Liver (tissue), 9 donors: ENCODE results near the gene TMCO1. TPM values are rescaled to one million over a fixed set of nuclear protein-coding genes. Genes with fewer than 3 reads are reported as not detected.

Experiments
- DNase-seq: peaks from one replicate; pipeline ENCODE4 v3.0.0-alpha.2; 2017; ENCODE audit warnings: low spot score
- H3K27ac ChIP-seq, 2 donors: one replicate each; pipeline ENCODE4 v1.7.0; 2013; ENCODE audit warnings: inconsistent platforms in 2 of 2, low read length in 2 of 2, control low read depth in 1 of 2, low read depth in 1 of 2, mild to moderate bottlenecking in 1 of 2
- H3K27me3 ChIP-seq, 4 donors: one replicate each; pipeline versions ENCODE4 v1.6.1 to v1.7.0; 2013; ENCODE audit warnings: low read length in 3 of 4, inconsistent platforms in 1 of 4, mild to moderate bottlenecking in 1 of 4, moderate library complexity in 1 of 4; ENCODE audit not compliant: control insufficient read depth in 4 of 4, insufficient read depth in 4 of 4
- H3K36me3 ChIP-seq, 4 donors: one replicate each; pipeline versions ENCODE4 v1.6.1 to v1.7.0; 2013; ENCODE audit warnings: low read length in 3 of 4, mild to moderate bottlenecking in 3 of 4, low read depth in 1 of 4, moderate library complexity in 1 of 4; ENCODE audit not compliant: control insufficient read depth in 4 of 4, insufficient read depth in 3 of 4
- H3K4me1 ChIP-seq, 4 donors: one replicate each; pipeline versions ENCODE4 v1.6.1 to v1.7.0; 2013; ENCODE audit warnings: low read length in 3 of 4, mild to moderate bottlenecking in 3 of 4, moderate library complexity in 1 of 4; ENCODE audit not compliant: control insufficient read depth in 4 of 4, insufficient read depth in 4 of 4
- H3K4me3 ChIP-seq, 3 donors: one replicate each; pipeline versions ENCODE4 v1.6.1 to v1.7.0; 2013; ENCODE audit warnings: low read length in 3 of 3, control low read depth in 1 of 3, low read depth in 1 of 3, mild to moderate bottlenecking in 1 of 3
- H3K9ac ChIP-seq, 2 donors: one replicate each; pipeline ENCODE4 v1.7.0; 2013; ENCODE audit warnings: low read length in 2 of 2, mild to moderate bottlenecking in 2 of 2, moderate library complexity in 2 of 2, control low read depth in 1 of 2, low read depth in 1 of 2
- H3K9me3 ChIP-seq, 4 donors: one replicate each; pipeline versions ENCODE4 v1.6.1 to v1.7.0; 2013; ENCODE audit warnings: low read length in 3 of 4; ENCODE audit not compliant: control insufficient read depth in 4 of 4
- ATF3 ChIP-seq: IDR thresholded peaks from 2 replicates; pipeline ENCODE4 v1.6.1; 2016; ENCODE audit warnings: antibody characterized with exemption
- CTCF ChIP-seq: fragments of 150-350 bp; IDR thresholded peaks from 2 replicates; pipeline ENCODE4 v1.5.1; 2017; ENCODE audit warnings: improper control_type of control experiment, low read depth, low read length; ENCODE audit not compliant: missing input control
- FOXA1 ChIP-seq: IDR thresholded peaks from 2 replicates; pipeline ENCODE4 v1.6.1; 2016; ENCODE audit warnings: antibody characterized with exemption
- FOXA2 ChIP-seq: IDR thresholded peaks from 2 replicates; pipeline ENCODE4 v1.6.1; 2016; ENCODE audit warnings: antibody characterized with exemption
- HNF4A ChIP-seq, 2 donors: conservative IDR thresholded peaks; 2 replicates each; pipeline ENCODE4 v1.6.1; 2016; ENCODE audit warnings: antibody characterized with exemption in 2 of 2, mild to moderate bottlenecking in 2 of 2
- HNF4G ChIP-seq: IDR thresholded peaks from 2 replicates; pipeline ENCODE4 v1.6.1; 2016; ENCODE audit warnings: antibody characterized with exemption
- JUND ChIP-seq, 2 donors: IDR thresholded peaks; 2 replicates each; pipeline ENCODE4 v1.6.1; 2016; ENCODE audit warnings: antibody characterized with exemption in 2 of 2
- MAX ChIP-seq: IDR thresholded peaks from 2 replicates; pipeline ENCODE4 v1.6.1; 2016; ENCODE audit warnings: antibody characterized with exemption
- NR2F2 ChIP-seq: IDR thresholded peaks from 2 replicates; pipeline ENCODE4 v1.6.1; 2016; ENCODE audit warnings: antibody characterized with exemption
- RAD21 ChIP-seq, 2 donors: IDR thresholded peaks; 2 replicates each; pipeline ENCODE4 v1.6.1; 2016; ENCODE audit warnings: antibody characterized with exemption in 2 of 2, mild to moderate bottlenecking in 2 of 2
- REST ChIP-seq: IDR thresholded peaks from 2 replicates; pipeline ENCODE4 v1.6.1; 2016; ENCODE audit warnings: antibody characterized with exemption, mild to moderate bottlenecking
- RXRA ChIP-seq, 2 donors: IDR thresholded peaks; 2 replicates each; pipeline ENCODE4 v1.6.1; 2017 to 2018; ENCODE audit warnings: antibody characterized with exemption in 2 of 2, mild to moderate bottlenecking in 1 of 2
- SP1 ChIP-seq: IDR thresholded peaks from 2 replicates; pipeline ENCODE4 v1.6.1; 2018; ENCODE audit warnings: antibody characterized with exemption, mild to moderate bottlenecking
- YY1 ChIP-seq: IDR thresholded peaks from 2 replicates; pipeline ENCODE4 v1.6.1; 2016; ENCODE audit warnings: antibody characterized with exemption, mild to moderate bottlenecking
- ZBTB33 ChIP-seq: IDR thresholded peaks from 2 replicates; pipeline ENCODE4 v1.6.1; 2016; ENCODE audit warnings: antibody characterized with exemption
- WGBS: extraction: QIAGEN DNeasy Blood & Tissue Kit; methylation state at CpG from one replicate; pipeline ENCODE4 v1.1.7; 2013; 5-methylcytosine and 5-hydroxymethylcytosine counted together
- polyA plus RNA-seq, 2 donors: library from polyadenylated mRNA; stranded (reverse) in 1 of 2; unstranded in 1 of 2; fragments of 200-250 nt in 1 of 2; fragments of >200 nt in 1 of 2; fragmentation: Nextera tagmentation in 1 of 2; extraction: Ambion mirVana in 1 of 2; gene quantifications; one replicate each; pipeline versions ENCODE4 v1.2.1 to v1.2.3, GENCODE V29; 2013 to 2015
- total RNA-seq, 2 donors: library from RNA; depleted of rRNA; stranded (reverse); fragments of >200 nt; gene quantifications; one replicate each; pipeline ENCODE4 v1.2.3, GENCODE V29; 2014
- donor health status: healthy.
- donor health status: healthy.
- donor health status: healthy.
- donor health status: healthy.
- donor health status: healthy.

TMCO1 gene
- total and polyA plus RNA-seq, 4 donors: 53.8 to 170 (median 71.2) TPM

GRCh38 chr1:165755393-165756010 lies 13.2 kb downstream of the TMCO1 start:
- H3K27me3 ChIP-seq: no peaks in the 10 kb centered on the region
- H3K27ac ChIP-seq: no peak overlapping the region
- H3K36me3 ChIP-seq: peaks cover 8 to 29% (median 26%) of the 10 kb centered on the region in 4 donors
- no peaks in the 10 kb centered on the region for H3K9me3 ChIP-seq
- H3K4me3 ChIP-seq: no peak overlapping the region
- no peaks in the 10 kb centered on the region for H3K4me1 ChIP-seq
- H3K9ac ChIP-seq: no peak overlapping the region
- TF ChIP-seq SP1 (no peak), JUND (IDR thresholded peaks at IDR 0.05) (no peak), RAD21 (IDR thresholded peaks at IDR 0.05) (no peak), NR2F2 (no peak), MAX (no peak), CTCF (no peak), RXRA (IDR thresholded peaks at IDR 0.05) (no peak), ATF3 (no peak), REST (no peak), YY1 (no peak), FOXA1 (no peak)
- DNase-seq: no peak

GRCh38 chr1:165753934-165754333 lies 14.7 kb downstream of the TMCO1 start:
- no peak for TF ChIP-seq SP1
- no peak for TF ChIP-seq FOXA2
- H3K9me3 ChIP-seq: no peaks in the 10 kb centered on the region
- peaks cover 8 to 29% (median 26%) of the 10 kb centered on the region in 4 donors for H3K36me3 ChIP-seq
- H3K4me3 ChIP-seq: no peak overlapping the region
- H3K27me3 ChIP-seq: no peaks in the 10 kb centered on the region
- DNase-seq: no peak
- H3K9ac ChIP-seq: no peak overlapping the region
- no peak overlapping the region for H3K27ac ChIP-seq
- H3K4me1 ChIP-seq: no peaks in the 10 kb centered on the region

GRCh38 chr1:165748550-165748949 lies 20.1 kb downstream of the TMCO1 start:
- TF ChIP-seq JUND (IDR thresholded peaks at IDR 0.05) (no peak), HNF4G (no peak), YY1 (no peak), HNF4A (conservative IDR thresholded peaks at IDR 0.05) (no peak), RAD21 (IDR thresholded peaks at IDR 0.05) (no peak), FOXA1 (no peak), SP1 (no peak), RXRA (IDR thresholded peaks at IDR 0.05) (no peak), ZBTB33 (no peak)
- Histone ChIP-seq H3K27ac (no peak overlapping the region), H3K27me3 (no peaks in the 10 kb centered on the region), H3K4me1 (peaks cover 6 to 12% (median 10%) of the 10 kb centered on the region in 4 donors), H3K9me3 (no peaks in the 10 kb centered on the region), H3K36me3 (peaks cover 6 to 16% (median 12%) of the 10 kb centered on the region in 4 donors), H3K9ac (no peak overlapping the region), H3K4me3 (no peak overlapping the region)
- no peak for DNase-seq
- 92% methylated on average over 1 of the region's 1 CpG for WGBS
